GM12878 (cell line): ENCODE results near the gene ATP12A. TPM values are rescaled to one million over a fixed set of nuclear protein-coding genes. Genes with fewer than 3 reads are reported as not detected.

Experiments
- ATAC-seq: fragments of 200-7000 bp; cut with Tn5 transposase; 3 replicates; pipeline ENCODE4 v1.9.1; 2020; ENCODE audit warnings: mild to moderate bottlenecking, moderate library complexity
- BruUV-seq: library from RNA; stranded (reverse); fragments of 400-500 nt; replicated peaks from 2 replicates; lab custom pipeline; 2021; lab: Mats Ljungman, UMichigan
- CTCF ChIA-PET: fragments of 300-600 bp; sonication (Branson Sonifier 250); formaldehyde crosslinking; extraction: SDS; loops from one replicate; lab custom pipeline; 2021; ENCODE audit warnings: inconsistent platforms; lab: Yijun Ruan, JAX
- POLR2A ChIA-PET: fragments of 350-600 bp; formaldehyde crosslinking; extraction: SDS; loops from one replicate; lab custom pipeline; 2021; ENCODE audit warnings: inconsistent platforms; lab: Charles Lee
- RAD21 ChIA-PET: fragments of 300-600 bp; sonication (Branson Sonifier 250); formaldehyde crosslinking; loops from one replicate; lab custom pipeline; 2023; ENCODE audit warnings: antibody characterized with exemption; ENCODE audit not compliant: unreplicated experiment; lab: Charles Lee
- SMC1A ChIA-PET: fragments of 300-600 bp; sonication (Branson Sonifier 250); formaldehyde crosslinking; loops from one replicate; lab custom pipeline; 2023; ENCODE audit not compliant: unreplicated experiment, uncharacterized antibody; lab: Charles Lee
- DNase-seq: peaks from one replicate; pipeline ENCODE4 v3.0.0-alpha.2; 2011; ENCODE audit warnings: low read depth, low spot score
- FAIRE-seq: peaks from 3 replicates; lab custom pipeline; 2011; peaks lifted over from hg19 to GRCh38; lab: Jason Lieb, UNC
- H2AFZ ChIP-seq: 2 replicates; pipeline ENCODE4 v1.6.0; 2011; ENCODE audit warnings: low read depth, low read length, control low read depth; ENCODE audit not compliant: control insufficient read depth
- H3K27ac ChIP-seq: 2 replicates; pipeline ENCODE4 v1.5.1; 2011; ENCODE audit warnings: control low read depth; ENCODE audit not compliant: control insufficient read depth, insufficient read depth
- H3K27me3 ChIP-seq, 2 experiments: replicated peaks in 1 of 2; 2 replicates each; pipeline versions ENCODE4 v1.6.0 to v1.6.1; 2011; ENCODE audit warnings: low read length in 1 of 2; ENCODE audit not compliant: control insufficient read depth in 2 of 2, insufficient read depth in 2 of 2
- H3K36me3 ChIP-seq, 2 experiments: 2 replicates each; pipeline ENCODE4 v1.5.1; 2011; ENCODE audit warnings: low read length in 1 of 2; ENCODE audit not compliant: control insufficient read depth in 2 of 2, insufficient read depth in 2 of 2
- H3K4me1 ChIP-seq: 2 replicates; pipeline ENCODE4 v1.6.1; 2011; ENCODE audit warnings: mild to moderate bottlenecking, low read length, moderate library complexity, mixed read lengths; ENCODE audit not compliant: control insufficient read depth, insufficient read depth
- H3K4me2 ChIP-seq: 2 replicates; pipeline ENCODE4 v1.6.0; 2011; ENCODE audit warnings: control low read depth; ENCODE audit not compliant: control insufficient read depth, insufficient read depth
- H3K4me3 ChIP-seq: fragments of 200-600 bp; sonication (generic); 2 replicates; pipeline ENCODE4 v1.5.1; 2016
- H3K79me2 ChIP-seq: 2 replicates; pipeline ENCODE4 v1.6.0; 2011; ENCODE audit warnings: low read length; ENCODE audit not compliant: control insufficient read depth, insufficient read depth
- H3K9ac ChIP-seq: 2 replicates; pipeline ENCODE4 v1.8.0; 2011; ENCODE audit warnings: low read length, control low read depth, mixed read lengths; ENCODE audit not compliant: control insufficient read depth, insufficient read depth
- H3K9me3 ChIP-seq: replicated peaks from 3 replicates; pipeline ENCODE4 v1.5.1; 2011; ENCODE audit warnings: mild to moderate bottlenecking, low read length; ENCODE audit not compliant: control insufficient read depth, insufficient read depth
- H4K20me1 ChIP-seq: 2 replicates; pipeline ENCODE4 v1.6.0; 2011; ENCODE audit not compliant: control insufficient read depth, insufficient read depth
- ATF7 ChIP-seq: fragments of 450-650 bp; IDR thresholded peaks from 2 replicates; pipeline ENCODE4 v1.6.1; 2016; ENCODE audit warnings: low read depth, mild to moderate bottlenecking
- CBFB ChIP-seq: IDR thresholded peaks from 2 replicates; pipeline ENCODE4 v1.6.1; 2016; ENCODE audit warnings: antibody characterized with exemption, low read depth
- IRF3 ChIP-seq: fragments of 450-650 bp; IDR thresholded peaks from 2 replicates; pipeline ENCODE4 v1.6.1; 2014; ENCODE audit warnings: mild to moderate bottlenecking
- SPI1 ChIP-seq: IDR thresholded peaks from 2 replicates; pipeline ENCODE4 v1.6.1; 2011; ENCODE audit warnings: low read depth, mild to moderate bottlenecking, low read length, moderate library complexity, borderline replicate concordance; ENCODE audit not compliant: insufficient read depth
- TCF7 ChIP-seq: IDR thresholded peaks from 2 replicates; pipeline ENCODE4 v1.6.1; 2014; ENCODE audit warnings: antibody characterized with exemption, borderline replicate concordance
- WGBS: methylation state at CpG from one replicate; pipeline ENCODE4 v1.1.6; 2016; ENCODE audit warnings: low lambda C conversion rate; ENCODE audit not compliant: insufficient replicate concordance, insufficient coverage; ENCODE audit errors: missing lambda C conversion rate; 5-methylcytosine and 5-hydroxymethylcytosine counted together
- in situ Hi-C: fragments of 300-500 bp; cut with MboI; formaldehyde crosslinking; loops from 9 replicates; pipeline ENCODE4 v1.14.3; 2018; ENCODE audit warnings: mixed read lengths
- intact Hi-C: fragments of 100-400 bp; cut with micrococcal nuclease; formaldehyde crosslinking; loops from one replicate; pipeline ENCODE4 v1.14.2; 2022; ENCODE audit not compliant: unreplicated experiment
- polyA plus RNA-seq, 11 experiments: library from polyadenylated mRNA; depleted of rRNA in 4 of 11; unstranded in 6 of 11; stranded (reverse) in 5 of 11; fragments of >200 nt; fragmentation: Nextera tagmentation in 4 of 11; fragmentation: Illumina TruSeq in 1 of 11; extraction: Ambion mirVana in 4 of 11; extraction: Trizol in 1 of 11; gene quantifications; 1 replicate in 1 of 11; 2 replicates in 10 of 11; pipeline versions ENCODE4 v1.2.1 to v1.2.3, GENCODE V29; 2011 to 2016; ENCODE audit warnings: inconsistent platforms in 2 of 11, missing spikeins in 2 of 11, low read depth in 1 of 11
- total RNA-seq, 4 experiments: library from RNA; depleted of rRNA in 3 of 4; stranded (reverse); fragments of >200 nt in 3 of 4; fragmentation: Illumina TruSeq in 1 of 4; extraction: Trizol in 1 of 4; gene quantifications; 2 replicates each; pipeline versions ENCODE4 v1.2.1 to v1.2.3, GENCODE V29; 2013 to 2021

The ATP12A gene
- total and polyA plus RNA-seq, 10 of the 15 experiments (the other 5 are each of a cell fraction or from before 2014, with no cell fraction given): 0.02 to 0.08 (median 0.04) TPM; not detected in 6

GRCh38 chr13:24648271-24648670 is 31.9 kb upstream of the ATP12A start:
- Histone ChIP-seq H2AFZ (no peak overlapping the region), H3K4me1 (peaks cover 9% of the 10 kb centered on the region; the same call in 1 of the 2 replicates), H3K4me2 (no peak overlapping the region), H3K9ac (no peak overlapping the region), H3K9me3 (no peaks in the 10 kb centered on the region), H3K36me3 (no peaks in the 10 kb centered on the region), H4K20me1 (no peaks in the 10 kb centered on the region), H3K27ac (no peak overlapping the region), H3K27me3 (no peaks in the 10 kb centered on the region), H3K4me3 (no peak overlapping the region), H3K79me2 (no peaks in the 10 kb centered on the region)
- FAIRE-seq (no peak), DNase-seq (no peak), ATAC-seq (no peak)
- intact Hi-C loops (no loop called here), in situ Hi-C loops (no loop called here)
- ChIA-PET SMC1A (interaction anchor here (0.6 kb wide), 1 partner anchor 121 kb away, joined by 3 read pairs; no protein-coding TSS in a partner anchor), POLR2A (no interaction called here), RAD21 (no interaction called here), CTCF (interaction anchor here (1.0 kb wide), 1 partner anchor 68 kb away, joined by 4 read pairs; no protein-coding TSS in a partner anchor)
- BruUV-seq: no TSS peak
- TF ChIP-seq IRF3: no peak
- 0 out of 2 replicates have a peak, but pooled peaks have one; percentile 24 for TF ChIP-seq ATF7

- Histone ChIP-seq H3K27ac (no peak overlapping the region), H3K27me3 (no peaks in the 10 kb centered on the region), H3K4me2 (peak overlapping the region; percentile 13; the same call in 1 of the 2 replicates), H2AFZ (peak overlapping the region; percentile 54), H3K36me3 (no peaks in the 10 kb centered on the region), H3K79me2 (no peaks in the 10 kb centered on the region), H3K9me3 (no peaks in the 10 kb centered on the region), H3K4me1 (peaks cover 9% of the 10 kb centered on the region; the same call in 1 of the 2 replicates), H3K9ac (no peak overlapping the region), H4K20me1 (no peaks in the 10 kb centered on the region), H3K4me3 (no peak overlapping the region)
- POLR2A ChIA-PET: no interaction called here
- intact Hi-C loops: no loop called here
- RAD21 ChIA-PET: no interaction called here
- no peak for TF ChIP-seq TCF7
- no peak for TF ChIP-seq CBFB
- TF ChIP-seq SPI1: peak; percentile 4; the same call in 1 of the 2 replicates
- SMC1A ChIA-PET: interaction anchor here (0.6 kb wide), 1 partner anchor 120 kb away, joined by 3 read pairs; no protein-coding TSS in a partner anchor
- in situ Hi-C loops: no loop called here
- 62% methylated on average over 14 of the region's 14 CpGs for WGBS
- ATAC-seq (no peak), DNase-seq (no peak), FAIRE-seq (no peak)
- CTCF ChIA-PET: interaction anchor here (1.0 kb wide), 1 partner anchor 69 kb away, joined by 4 read pairs; no protein-coding TSS in a partner anchor
- BruUV-seq: no TSS peak
Measured at GRCh38 chr13:24648983-24649687, 31.1 kb upstream of the ATP12A start.
